Amygdala (tissue), 56 donors: ENCODE results near the gene TIGD3.

Experiments used
- DNase-seq, 56 donors: peaks; one replicate each; lab custom pipeline; 2025; lab: John Stamatoyannopoulos, UW

TIGD3 gene, protein sequence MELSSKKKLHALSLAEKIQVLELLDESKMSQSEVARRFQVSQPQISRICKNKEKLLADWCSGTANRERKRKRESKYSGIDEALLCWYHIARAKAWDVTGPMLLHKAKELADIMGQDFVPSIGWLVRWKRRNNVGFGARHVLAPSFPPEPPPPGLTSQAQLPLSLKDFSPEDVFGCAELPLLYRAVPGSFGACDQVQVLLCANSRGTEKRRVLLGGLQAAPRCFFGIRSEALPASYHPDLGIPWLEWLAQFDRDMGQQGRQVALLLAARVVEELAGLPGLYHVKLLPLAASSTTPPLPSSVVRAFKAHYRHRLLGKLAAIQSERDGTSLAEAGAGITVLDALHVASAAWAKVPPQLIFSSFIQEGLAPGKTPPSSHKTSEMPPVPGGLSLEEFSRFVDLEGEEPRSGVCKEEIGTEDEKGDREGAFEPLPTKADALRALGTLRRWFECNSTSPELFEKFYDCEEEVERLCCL

DNA sequence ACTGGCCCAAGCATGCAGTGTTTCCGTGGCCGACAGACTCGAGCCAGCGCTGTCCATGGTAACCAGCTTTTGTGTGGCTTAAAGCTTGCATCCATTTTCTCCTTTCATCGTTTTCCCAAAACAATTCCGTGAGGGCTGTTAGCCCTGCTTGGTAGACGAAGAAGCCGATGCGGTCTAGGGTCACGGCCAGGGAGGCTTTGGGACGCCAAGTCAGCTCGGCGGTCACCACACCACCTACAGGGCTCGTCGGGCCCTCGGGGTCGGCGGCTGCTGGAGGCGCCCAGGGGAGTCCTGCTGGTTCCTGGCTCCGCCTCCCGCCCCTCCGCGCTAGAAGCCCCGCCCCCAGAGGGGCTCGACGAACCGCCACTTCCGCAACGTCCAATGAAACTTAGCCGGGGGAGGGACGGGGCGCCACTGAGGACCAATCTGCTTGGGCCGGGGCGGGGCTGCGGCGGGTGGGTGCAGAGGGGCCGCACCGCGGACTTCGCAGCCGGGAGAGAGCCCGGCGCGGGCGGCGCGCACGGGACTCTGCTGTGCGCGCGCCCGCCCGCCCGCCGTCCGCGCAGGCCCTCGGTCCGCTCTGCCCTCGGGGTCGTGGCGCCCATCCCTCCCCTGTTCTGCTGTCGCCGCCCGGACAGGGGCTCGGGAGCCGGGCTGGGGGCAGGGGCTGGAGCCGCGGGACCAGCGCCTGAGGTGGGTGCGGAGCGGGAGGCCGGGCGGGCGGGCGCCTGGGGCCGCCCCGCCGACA is at the start of gene TIGD3:
Gene TIGD3, plus strand, starts transcription at position 487 of the 748 bp plus-strand sequence. CDS start 1,058 bp downstream, outside the sequence.
- peak; percentile 51 to 98 (median 94) for DNase-seq

GRCh38 chr11:65305501-65306268 is 48.9 kb upstream of the TIGD3 start:
- DNase-seq: peak in 1 of 56 donors; percentile 22

DNA sequence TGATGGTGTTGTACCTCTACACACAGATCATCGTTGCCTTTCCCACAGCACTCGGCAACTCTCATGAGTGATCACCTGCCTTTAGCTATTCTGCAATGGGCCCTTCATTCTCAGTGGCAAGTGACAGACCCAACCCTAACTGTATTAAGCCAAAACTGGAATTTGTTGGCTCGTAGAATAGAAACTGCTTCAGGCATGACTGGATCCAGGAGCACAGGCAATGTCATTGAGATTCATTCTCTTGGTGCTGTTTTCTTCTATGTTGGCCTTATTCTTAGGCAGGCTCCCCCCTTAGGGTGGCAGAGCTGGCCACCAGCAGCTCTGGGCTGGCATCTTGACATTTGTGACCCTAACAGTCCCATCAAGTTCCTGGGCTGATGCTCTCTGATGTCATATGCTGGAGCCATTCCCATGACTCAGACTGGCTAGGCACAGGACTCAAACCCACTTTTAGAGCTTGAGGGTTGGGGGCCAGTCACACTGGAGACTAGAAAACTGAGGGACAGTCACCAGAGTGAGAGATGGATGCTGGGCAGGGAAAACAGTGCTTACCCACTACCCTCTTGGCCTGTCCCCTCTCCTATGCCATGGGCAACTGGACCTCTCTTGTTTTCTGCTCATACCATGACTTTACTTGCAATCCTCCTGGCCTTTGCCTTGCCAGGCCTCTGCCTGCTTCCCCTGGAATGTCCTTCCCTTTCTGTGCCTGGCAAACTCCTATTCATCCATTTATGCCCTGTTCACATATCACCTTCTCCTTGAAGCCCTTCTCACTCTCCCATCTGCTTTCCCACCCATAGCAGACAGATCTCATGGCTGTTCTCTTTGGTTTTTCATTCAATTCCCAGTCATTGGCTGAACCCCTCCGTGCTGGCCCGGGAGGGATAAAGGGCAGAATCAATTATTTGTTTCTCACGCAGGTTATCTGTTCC is 47.0 kb upstream of the TIGD3 start:
- no peak for DNase-seq

GRCh38 chr11:65308281-65308891 is 46.2 kb upstream of the TIGD3 start:
- peak in 1 of 56 donors; percentile 36 for DNase-seq

- DNase-seq: no peak
These were observed 45.5 kb upstream of the TIGD3 start for GRCh38 chr11:65309006-65309405.

- peak in 14 of 56 donors; percentile 17 to 53 (median 30) for DNase-seq
These were observed 44.3 kb upstream of the TIGD3 start for GRCh38 chr11:65310215-65310614.

DNA sequence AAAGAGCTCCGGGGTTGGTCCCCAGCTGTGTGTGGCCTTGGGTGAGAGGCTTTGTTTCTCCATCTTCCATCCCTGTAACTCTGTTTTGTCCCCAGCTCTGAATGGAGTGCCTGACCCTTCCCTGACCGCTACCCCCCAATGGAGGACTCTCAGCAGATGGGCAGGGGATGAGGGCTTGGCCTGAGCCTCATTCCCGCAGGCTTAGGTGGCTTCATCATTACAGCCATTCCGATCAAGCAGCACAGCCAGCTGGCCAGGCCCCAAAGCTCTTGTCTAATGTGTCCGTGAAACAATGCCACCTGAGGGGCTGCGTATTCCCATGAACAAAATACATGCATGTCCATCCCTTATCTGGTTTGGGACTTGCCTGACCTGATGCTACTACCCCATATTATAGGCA is 43.8 kb upstream of the TIGD3 start:
- DNase-seq: no peak

DNA sequence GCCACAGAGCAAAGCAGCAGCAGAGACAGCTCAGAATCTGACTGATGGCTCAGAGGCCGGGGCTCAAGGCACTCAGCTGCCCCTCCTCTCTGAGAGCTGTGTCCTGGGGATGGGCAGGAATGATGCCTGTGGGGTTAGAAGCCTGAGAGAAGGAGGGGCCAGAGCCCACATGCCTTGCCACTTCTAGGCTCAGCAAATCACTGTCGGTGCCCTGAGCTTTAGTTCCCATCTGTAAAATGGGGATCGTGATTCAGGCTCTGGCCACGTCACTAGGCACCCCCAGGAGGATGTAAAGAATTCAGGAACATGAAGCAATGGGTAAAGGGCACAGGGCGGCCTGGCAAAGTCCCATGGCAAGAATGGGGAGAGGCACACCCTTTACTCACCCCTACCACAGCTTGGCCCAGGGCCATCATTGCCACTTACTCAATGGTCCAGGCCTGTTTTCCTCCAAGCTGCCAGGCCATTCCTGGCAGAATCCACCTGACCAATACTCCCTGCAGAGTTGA is 43.3 kb upstream of the TIGD3 start:
- peak in 1 of 56 donors; percentile 25 for DNase-seq

- peak in 55 of 56 donors; percentile 52 to 97 (median 83) for DNase-seq
These were observed 39.9 kb upstream of the TIGD3 start, which contains the start of gene CDC42EP2 for GRCh38 chr11:65314501-65315203. Gene CDC42EP2, plus strand, starts transcription at chr11:65314866. Its CDS starts 6,033 bp downstream, at chr11:65320899.

DNA sequence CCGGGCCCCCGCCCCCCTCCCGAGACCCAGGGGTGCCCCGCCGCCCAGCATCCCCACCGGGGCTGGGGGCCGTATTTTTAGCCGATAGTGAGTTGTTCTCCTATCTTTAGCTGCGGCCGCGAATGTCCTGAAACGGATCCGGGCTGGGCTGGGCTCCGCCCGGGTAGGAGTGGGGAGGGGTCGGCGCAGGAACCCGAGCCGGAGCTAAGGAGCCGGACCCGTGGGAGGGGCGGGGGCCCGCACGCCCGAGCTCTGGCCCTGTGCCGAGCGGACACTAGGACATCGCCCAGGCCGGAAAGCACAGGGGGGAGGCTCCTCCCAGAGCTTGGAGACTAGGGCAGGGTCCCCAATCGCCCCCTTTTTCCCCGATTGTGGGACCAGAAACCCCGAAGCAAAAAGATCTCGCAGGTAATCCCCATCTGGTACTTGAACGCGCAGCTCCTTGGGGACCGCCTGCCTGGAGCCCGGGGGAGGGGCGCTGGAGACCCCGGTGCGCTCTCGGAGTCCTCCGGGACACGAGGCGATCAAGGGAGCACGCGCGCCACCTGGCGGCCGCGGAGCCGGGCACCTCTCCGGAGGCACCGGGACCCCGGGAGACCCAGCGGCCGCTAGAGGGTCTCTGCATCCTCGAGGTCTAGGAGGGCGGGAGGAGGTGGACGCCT is 39.2 kb upstream of the TIGD3 start:
- DNase-seq: peak in 51 of 56 donors; percentile 18 to 88 (median 65)

DNA sequence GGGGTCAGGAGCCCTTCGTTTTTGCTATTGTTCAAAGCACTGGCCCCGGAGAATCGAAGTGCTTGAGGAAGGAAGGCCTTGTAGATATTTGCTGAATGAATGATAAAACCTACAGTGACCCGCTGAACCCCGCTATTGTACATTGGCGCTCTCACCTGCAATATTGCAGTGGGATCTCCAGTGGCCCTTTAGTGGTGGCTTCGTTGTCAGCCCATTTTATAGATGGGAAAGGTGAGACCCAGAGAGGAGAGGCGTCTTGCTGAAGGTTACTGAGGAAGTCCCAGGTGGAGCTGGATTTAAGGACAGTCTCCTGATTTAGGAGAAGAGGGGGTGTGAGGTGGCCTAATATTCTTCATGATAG is 38.7 kb upstream of the TIGD3 start:
- DNase-seq: no peak

GRCh38 chr11:65316227-65317024 is 38.1 kb upstream of the TIGD3 start:
- DNase-seq: no peak

GRCh38 chr11:65317025-65317786 is 37.3 kb upstream of the TIGD3 start:
- peak in 2 of 56 donors; percentile 20 to 36 for DNase-seq

GRCh38 chr11:65320386-65321075 is 34.0 kb upstream of the TIGD3 start:
- DNase-seq: no peak

DNA sequence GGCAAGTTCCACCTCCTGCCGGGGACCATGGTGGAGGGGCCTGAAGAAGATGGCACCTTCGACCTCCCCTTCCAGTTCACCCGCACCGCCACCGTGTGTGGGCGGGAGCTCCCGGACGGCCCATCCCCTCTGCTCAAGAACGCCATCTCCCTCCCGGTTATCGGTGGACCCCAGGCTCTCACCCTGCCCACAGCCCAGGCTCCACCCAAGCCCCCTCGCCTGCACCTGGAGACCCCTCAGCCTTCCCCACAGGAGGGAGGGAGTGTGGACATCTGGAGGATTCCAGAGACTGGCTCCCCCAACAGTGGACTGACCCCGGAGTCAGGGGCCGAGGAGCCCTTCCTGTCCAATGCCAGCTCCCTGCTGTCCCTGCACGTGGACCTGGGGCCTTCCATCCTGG is 33.5 kb upstream of the TIGD3 start:
- DNase-seq: no peak
